PFSK-1 (cell line): ENCODE data around the gene FPR2.

Source experiments
- FOXP2 ChIP-seq: optimal IDR thresholded peaks from 2 replicates; pipeline ENCODE3; 2011; ENCODE audit warnings: borderline replicate concordance, control low read depth, inconsistent platforms; ENCODE audit not compliant: insufficient read depth; ENCODE audit errors: extremely low read length, extremely low read depth
- POLR2AphosphoS5 ChIP-seq: IDR thresholded peaks from 2 replicates; pipeline ENCODE4 v1.6.1; 2012; ENCODE audit warnings: low read depth, mild to moderate bottlenecking, control low read depth, low read length, moderate library complexity
- SIN3A ChIP-seq: IDR thresholded peaks from 2 replicates; pipeline ENCODE4 v1.6.1; 2012; ENCODE audit warnings: mild to moderate bottlenecking, low read length, moderate library complexity, borderline replicate concordance; ENCODE audit not compliant: insufficient read depth
- TAF1 ChIP-seq: IDR thresholded peaks from 2 replicates; pipeline ENCODE4 v1.6.1; 2012; ENCODE audit warnings: low read length, control low read depth, borderline replicate concordance; ENCODE audit not compliant: insufficient read depth
- TF ChIP-seq, protein P1 (sequence below), 2 experiments: IDR thresholded peaks; 2 replicates each; pipeline versions ENCODE4 v1.6.1 to v1.8.0; 2011 to 2012; ENCODE audit warnings: low read depth in 2 of 2, low read length in 2 of 2, control low read depth in 1 of 2, inconsistent platforms in 1 of 2, mild to moderate bottlenecking in 1 of 2, moderate library complexity in 1 of 2; ENCODE audit not compliant: insufficient read depth in 1 of 2

FPR2 gene

DNA sequence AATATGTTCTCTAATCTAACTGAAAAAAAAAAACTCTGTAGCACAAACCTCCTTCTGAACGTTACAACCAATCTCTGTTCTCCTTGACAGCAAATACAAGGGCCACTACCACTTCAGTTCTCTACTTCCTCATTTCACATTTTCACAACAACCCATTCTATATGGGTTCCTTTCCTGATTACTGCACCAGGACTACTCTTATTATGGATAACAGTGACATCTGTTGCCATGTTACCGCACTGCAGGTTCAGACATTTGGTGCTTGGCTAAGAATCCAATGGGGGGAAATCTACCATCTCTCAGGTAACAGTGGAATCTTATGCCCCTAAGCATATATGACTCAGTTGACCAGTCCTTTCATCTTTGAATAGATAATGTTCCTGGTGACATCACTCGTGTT lies 22.4 kb downstream of the FPR2 start:
- TF ChIP-seq, protein P1, sequence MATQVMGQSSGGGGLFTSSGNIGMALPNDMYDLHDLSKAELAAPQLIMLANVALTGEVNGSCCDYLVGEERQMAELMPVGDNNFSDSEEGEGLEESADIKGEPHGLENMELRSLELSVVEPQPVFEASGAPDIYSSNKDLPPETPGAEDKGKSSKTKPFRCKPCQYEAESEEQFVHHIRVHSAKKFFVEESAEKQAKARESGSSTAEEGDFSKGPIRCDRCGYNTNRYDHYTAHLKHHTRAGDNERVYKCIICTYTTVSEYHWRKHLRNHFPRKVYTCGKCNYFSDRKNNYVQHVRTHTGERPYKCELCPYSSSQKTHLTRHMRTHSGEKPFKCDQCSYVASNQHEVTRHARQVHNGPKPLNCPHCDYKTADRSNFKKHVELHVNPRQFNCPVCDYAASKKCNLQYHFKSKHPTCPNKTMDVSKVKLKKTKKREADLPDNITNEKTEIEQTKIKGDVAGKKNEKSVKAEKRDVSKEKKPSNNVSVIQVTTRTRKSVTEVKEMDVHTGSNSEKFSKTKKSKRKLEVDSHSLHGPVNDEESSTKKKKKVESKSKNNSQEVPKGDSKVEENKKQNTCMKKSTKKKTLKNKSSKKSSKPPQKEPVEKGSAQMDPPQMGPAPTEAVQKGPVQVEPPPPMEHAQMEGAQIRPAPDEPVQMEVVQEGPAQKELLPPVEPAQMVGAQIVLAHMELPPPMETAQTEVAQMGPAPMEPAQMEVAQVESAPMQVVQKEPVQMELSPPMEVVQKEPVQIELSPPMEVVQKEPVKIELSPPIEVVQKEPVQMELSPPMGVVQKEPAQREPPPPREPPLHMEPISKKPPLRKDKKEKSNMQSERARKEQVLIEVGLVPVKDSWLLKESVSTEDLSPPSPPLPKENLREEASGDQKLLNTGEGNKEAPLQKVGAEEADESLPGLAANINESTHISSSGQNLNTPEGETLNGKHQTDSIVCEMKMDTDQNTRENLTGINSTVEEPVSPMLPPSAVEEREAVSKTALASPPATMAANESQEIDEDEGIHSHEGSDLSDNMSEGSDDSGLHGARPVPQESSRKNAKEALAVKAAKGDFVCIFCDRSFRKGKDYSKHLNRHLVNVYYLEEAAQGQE (IDR thresholded peaks at IDR 0.05; ENCODE audit: insufficient read depth in 1 of 2, low read depth in 2 of 2, low read length in 2 of 2): peak in 1 of 2 experiments; percentile 55; a peak in 1 of 4 replicates
- TF ChIP-seq FOXP2: no peak

- TF ChIP-seq SIN3A (no peak), POLR2AphosphoS5 (no peak), FOXP2 (no peak)
Observed at GRCh38 chr19:51784109-51784785, 23.3 kb downstream of the FPR2 start.

GRCh38 chr19:51784922-51785690 lies 24.1 kb downstream of the FPR2 start:
- TF ChIP-seq, protein P1 (IDR thresholded peaks at IDR 0.05; ENCODE audit: insufficient read depth in 1 of 2, low read depth in 2 of 2, low read length in 2 of 2): no peak
- TF ChIP-seq TAF1 (no peak), FOXP2 (no peak), SIN3A (no peak), POLR2AphosphoS5 (no peak)

GRCh38 chr19:51786646-51787494 lies 25.9 kb downstream of the FPR2 start:
- TF ChIP-seq FOXP2 (no peak), SIN3A (no peak), TAF1 (no peak), POLR2AphosphoS5 (no peak)

DNA sequence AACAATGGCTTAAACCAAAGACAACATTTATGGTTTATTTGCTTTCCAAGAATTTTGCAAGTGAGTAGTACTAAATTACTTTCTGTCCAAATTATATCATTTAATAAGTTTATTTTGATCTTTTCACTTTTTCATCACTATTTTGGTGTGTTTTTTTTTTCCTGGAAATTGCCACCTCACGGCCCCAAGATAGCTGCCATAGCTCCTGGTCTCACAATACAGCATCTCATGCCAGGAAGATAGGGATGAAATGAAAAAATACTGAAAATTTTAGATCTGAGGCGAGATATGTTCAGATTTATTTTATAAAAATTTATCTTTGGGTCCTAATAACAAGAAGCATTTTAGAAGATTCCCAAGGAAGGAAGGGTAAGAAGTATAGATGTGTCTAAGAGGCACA lies 27.0 kb downstream of the FPR2 start:
- TF ChIP-seq SIN3A: no peak
- TF ChIP-seq FOXP2: no peak
- TF ChIP-seq, protein P1 (IDR thresholded peaks at IDR 0.05; ENCODE audit: insufficient read depth in 1 of 2, low read depth in 2 of 2, low read length in 2 of 2): no peak
- TF ChIP-seq TAF1: no peak
- no peak for TF ChIP-seq POLR2AphosphoS5
